ENCODE results near the gene PTPN21.

GRCh38 chr14:88542857-88543795, 11.7 kb downstream of the PTPN21 start:
- no peak for TF ChIP-seq RNF2 (IDR thresholded peaks at IDR 0.05; ENCODE audit: borderline replicate concordance, low read depth)
- no peak for TF ChIP-seq MAFK (IDR thresholded peaks at IDR 0.05; ENCODE audit: partially characterized antibody)
- no peak for TF ChIP-seq CHD4 (IDR thresholded peaks at IDR 0.05; ENCODE audit: borderline replicate concordance)
- no peak for TF ChIP-seq POLR2A (IDR thresholded peaks at IDR 0.05; ENCODE audit: low read length)
- no peak for TF ChIP-seq EP300 (IDR thresholded peaks at IDR 0.05)
- TF ChIP-seq ZFP36 (IDR thresholded peaks at IDR 0.05; ENCODE audit: borderline replicate concordance, partially characterized antibody): no peak
- TF ChIP-seq HDAC2 (IDR thresholded peaks at IDR 0.05): no peak
- TF ChIP-seq SMC3 (IDR thresholded peaks at IDR 0.05): no peak
